ENCODE data around the gene F2RL3. TPM values are rescaled to one million over a fixed set of nuclear protein-coding genes. Genes with fewer than 3 reads are reported as not detected.

Gene F2RL3
- total RNA-seq, 2 donors from 2014 or later, result 5.9 to 6.4 TPM

DNA sequence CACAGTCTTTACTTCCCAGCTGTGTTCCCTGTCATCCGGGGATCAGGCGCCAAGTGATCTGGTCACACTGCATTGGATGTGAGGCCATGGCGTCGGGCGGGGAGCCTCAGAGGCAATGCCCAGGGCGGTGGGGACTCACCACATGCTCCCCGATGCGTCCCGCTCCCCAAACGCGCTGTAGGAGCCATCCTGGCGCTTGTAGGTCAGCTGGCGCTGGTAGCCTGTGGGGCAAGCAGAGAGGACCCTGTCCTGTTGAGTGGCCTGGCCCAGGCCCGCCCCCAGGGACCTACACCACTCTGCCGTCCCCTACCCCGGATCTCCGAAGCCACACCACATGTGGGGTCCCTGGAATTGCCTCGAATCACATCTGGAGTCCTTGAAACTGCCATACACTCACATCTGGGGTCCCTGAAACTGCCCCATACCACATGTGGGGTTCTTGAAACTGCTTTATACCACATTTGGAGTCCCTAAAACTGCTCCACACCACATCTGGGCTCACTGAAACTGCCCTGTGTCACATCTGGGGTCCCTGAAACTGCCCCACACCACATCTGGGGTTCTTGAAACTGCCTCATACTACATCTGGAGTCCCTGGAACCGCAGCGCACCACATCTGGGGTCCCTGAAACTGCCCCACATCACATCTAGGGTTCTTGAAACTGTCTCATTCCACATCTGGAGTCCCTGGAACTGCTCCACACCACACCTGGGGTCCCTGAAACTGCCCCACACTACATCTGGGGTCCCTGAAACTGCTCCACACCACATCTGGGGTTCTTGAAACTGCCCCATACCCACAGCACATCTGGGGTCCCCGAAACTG lies 33.2 kb downstream of the F2RL3 start:
- TF ChIP-seq, protein P1, sequence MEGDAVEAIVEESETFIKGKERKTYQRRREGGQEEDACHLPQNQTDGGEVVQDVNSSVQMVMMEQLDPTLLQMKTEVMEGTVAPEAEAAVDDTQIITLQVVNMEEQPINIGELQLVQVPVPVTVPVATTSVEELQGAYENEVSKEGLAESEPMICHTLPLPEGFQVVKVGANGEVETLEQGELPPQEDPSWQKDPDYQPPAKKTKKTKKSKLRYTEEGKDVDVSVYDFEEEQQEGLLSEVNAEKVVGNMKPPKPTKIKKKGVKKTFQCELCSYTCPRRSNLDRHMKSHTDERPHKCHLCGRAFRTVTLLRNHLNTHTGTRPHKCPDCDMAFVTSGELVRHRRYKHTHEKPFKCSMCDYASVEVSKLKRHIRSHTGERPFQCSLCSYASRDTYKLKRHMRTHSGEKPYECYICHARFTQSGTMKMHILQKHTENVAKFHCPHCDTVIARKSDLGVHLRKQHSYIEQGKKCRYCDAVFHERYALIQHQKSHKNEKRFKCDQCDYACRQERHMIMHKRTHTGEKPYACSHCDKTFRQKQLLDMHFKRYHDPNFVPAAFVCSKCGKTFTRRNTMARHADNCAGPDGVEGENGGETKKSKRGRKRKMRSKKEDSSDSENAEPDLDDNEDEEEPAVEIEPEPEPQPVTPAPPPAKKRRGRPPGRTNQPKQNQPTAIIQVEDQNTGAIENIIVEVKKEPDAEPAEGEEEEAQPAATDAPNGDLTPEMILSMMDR (IDR thresholded peaks at IDR 0.05), result no peak
- no peak for DNase-seq (ENCODE audit: low spot score)
- Histone ChIP-seq H3K27ac (no peak overlapping the region), H3K9me3 (peaks cover 0 to 12% of the 10 kb centered on the region in 2 donors), H3K4me1 (no peaks in the 10 kb centered on the region), H3K4me3 (no peak overlapping the region), H3K36me3 (no peaks in the 10 kb centered on the region), H3K27me3 (no peaks in the 10 kb centered on the region)

DNA sequence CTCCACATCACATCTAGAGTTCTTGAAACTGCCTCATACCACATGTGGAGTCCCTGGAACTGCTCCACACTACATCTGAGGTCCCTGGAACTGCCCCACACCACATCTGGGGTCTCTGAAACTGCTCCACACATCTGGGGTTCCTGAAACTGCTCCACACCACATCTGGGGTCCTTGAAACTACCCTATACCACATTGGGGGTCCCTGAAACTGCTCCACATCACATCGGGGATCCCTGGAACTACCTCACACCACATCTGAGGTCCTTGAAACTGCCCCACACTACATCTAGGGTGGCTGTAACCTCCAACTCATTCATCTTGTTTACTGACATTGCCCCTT lies 33.8 kb downstream of the F2RL3 start:
- no peaks in the 10 kb centered on the region for H3K4me1 ChIP-seq
- H3K4me3 ChIP-seq, result no peak overlapping the region
- H3K27ac ChIP-seq, result no peak overlapping the region
- no peak for DNase-seq (ENCODE audit: low spot score)
- peaks cover 0 to 12% of the 10 kb centered on the region in 2 donors for H3K9me3 ChIP-seq
- TF ChIP-seq, protein P1 (IDR thresholded peaks at IDR 0.05), result no peak
- no peaks in the 10 kb centered on the region for H3K27me3 ChIP-seq
- no peaks in the 10 kb centered on the region for H3K36me3 ChIP-seq

DNA sequence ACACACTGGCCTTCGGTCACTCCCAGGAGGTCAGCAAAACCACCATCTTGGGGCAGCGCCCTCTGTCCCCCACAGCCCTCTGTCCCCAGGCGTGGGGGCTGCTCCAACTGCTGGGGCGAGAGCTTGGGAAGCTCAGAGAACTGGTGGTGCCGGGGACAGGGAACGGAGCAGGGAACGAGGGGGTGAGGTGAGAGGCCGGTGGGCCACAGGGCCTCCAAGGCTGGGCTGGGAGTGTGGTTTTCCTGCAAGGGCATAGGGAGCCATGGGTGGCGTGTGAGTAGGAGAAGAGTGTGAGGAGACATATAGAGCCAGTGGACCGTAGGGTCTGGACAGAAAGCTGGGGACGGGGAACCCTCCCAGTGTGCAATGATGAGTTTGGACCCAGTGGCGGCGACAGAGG lies 34.1 kb downstream of the F2RL3 start:
- Histone ChIP-seq H3K36me3 (no peaks in the 10 kb centered on the region), H3K27ac (no peak overlapping the region), H3K9me3 (peaks cover 0 to 12% of the 10 kb centered on the region in 2 donors), H3K4me1 (no peaks in the 10 kb centered on the region), H3K4me3 (no peak overlapping the region), H3K27me3 (no peaks in the 10 kb centered on the region)
- DNase-seq (ENCODE audit: low spot score), result no peak
- TF ChIP-seq, protein P1 (IDR thresholded peaks at IDR 0.05), result no peak

DNA sequence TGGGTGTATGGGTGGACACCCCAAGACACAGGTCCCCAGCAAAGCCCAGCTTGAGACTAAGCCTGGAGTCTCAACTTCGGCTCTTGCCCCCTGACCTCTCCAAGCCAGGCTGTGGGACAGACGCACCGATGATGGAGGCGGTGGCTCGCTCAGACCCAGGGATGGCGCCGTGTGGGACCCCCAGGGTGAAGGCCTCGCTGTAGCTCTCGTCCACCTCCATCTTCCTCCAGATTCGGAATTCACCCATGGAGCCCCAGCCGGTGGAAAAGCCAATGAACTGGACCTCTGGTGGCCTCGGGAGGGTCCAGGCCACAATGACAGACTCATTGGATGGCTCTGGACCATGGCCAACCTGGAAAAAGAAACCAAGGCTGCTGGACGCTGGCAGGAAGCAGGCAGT lies 39.1 kb downstream of the F2RL3 start:
- Histone ChIP-seq H3K4me1 (no peaks in the 10 kb centered on the region), H3K4me3 (no peak overlapping the region), H3K9me3 (peaks cover 0 to 11% of the 10 kb centered on the region in 2 donors), H3K27me3 (no peaks in the 10 kb centered on the region), H3K36me3 (no peaks in the 10 kb centered on the region), H3K27ac (no peak overlapping the region)
- no peak for DNase-seq (ENCODE audit: low spot score)
- TF ChIP-seq, protein P1 (IDR thresholded peaks at IDR 0.05), result no peak

DNA sequence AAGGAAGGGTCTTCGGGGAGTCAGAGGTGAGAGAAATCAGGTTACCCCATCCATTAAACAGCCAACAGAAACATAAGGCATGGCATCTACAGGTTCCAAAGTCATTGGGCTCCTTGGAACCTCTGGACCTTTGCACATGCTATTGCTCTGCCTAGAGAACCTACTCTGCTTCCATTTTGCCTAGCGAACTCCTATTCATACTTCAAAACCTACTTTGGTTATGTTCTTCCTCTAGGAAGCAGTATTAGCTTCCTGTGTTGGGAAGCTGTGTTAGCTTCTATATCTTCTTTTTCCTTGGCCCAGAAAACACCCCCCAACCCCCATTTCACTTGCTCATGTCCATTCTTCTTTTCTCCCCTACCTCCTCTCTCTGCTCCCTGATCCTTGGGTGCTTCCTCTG lies 39.6 kb downstream of the F2RL3 start:
- Histone ChIP-seq H3K4me1 (no peaks in the 10 kb centered on the region), H3K27ac (no peak overlapping the region), H3K9me3 (peaks cover 0 to 13% of the 10 kb centered on the region in 2 donors), H3K27me3 (no peaks in the 10 kb centered on the region), H3K4me3 (no peak overlapping the region), H3K36me3 (no peaks in the 10 kb centered on the region)
- no peak for DNase-seq (ENCODE audit: low spot score)
- TF ChIP-seq, protein P1 (IDR thresholded peaks at IDR 0.05), result no peak

DNA sequence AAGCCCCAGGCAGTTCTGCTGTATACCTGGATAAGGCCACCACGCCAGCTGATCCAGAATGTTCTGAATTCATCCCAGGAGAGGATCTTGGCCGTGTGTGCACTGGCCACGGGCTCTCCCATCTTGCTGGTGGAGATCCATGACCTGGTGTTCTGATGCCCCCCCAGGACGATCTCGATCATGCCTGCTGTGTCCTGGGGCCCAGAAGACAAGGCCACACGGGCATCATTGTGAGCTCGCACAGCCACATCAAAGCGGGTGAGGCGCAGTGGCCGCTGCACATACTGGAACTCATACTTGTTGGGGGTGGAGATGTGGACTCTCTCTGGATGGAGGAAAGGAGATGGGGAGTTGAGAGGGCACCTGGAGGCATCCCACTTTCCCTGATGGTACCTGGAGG lies 40.1 kb downstream of the F2RL3 start:
- Histone ChIP-seq H3K9me3 (peaks cover 0 to 13% of the 10 kb centered on the region in 2 donors), H3K4me1 (no peaks in the 10 kb centered on the region), H3K4me3 (no peak overlapping the region), H3K27me3 (no peaks in the 10 kb centered on the region), H3K36me3 (no peaks in the 10 kb centered on the region), H3K27ac (no peak overlapping the region)
- no peak for DNase-seq (ENCODE audit: low spot score)
- TF ChIP-seq, protein P1 (IDR thresholded peaks at IDR 0.05), result no peak

Data from right atrium auricular region (tissue), 2 donors.